Ascending aorta (tissue), 2 donors: Measurements from ENCODE around the gene PTPN12. TPM values are rescaled to one million over a fixed set of nuclear protein-coding genes. Genes with fewer than 3 reads are reported as not detected.
"Not testable (repeated sequence)": the region's sequence is repeated elsewhere in the genome, so short reads cannot be mapped to it uniquely, and the experiment has no call there.

Experiments
- DNase-seq, 2 donors: peaks; one replicate each; pipeline ENCODE4 v3.0.0-alpha.2; 2019; ENCODE audit warnings: low spot score in 2 of 2
- H3K27ac ChIP-seq, 2 donors: fragments of 200-600 bp; sonication (generic); one replicate each; pipeline ENCODE4 v1.5.1; 2016 to 2017; ENCODE audit warnings: mild to moderate bottlenecking in 1 of 2
- H3K27me3 ChIP-seq: fragments of 200-600 bp; sonication (generic); one replicate; pipeline ENCODE4 v1.5.1; 2017
- H3K36me3 ChIP-seq, 2 donors: fragments of 200-600 bp; sonication (generic); one replicate each; pipeline ENCODE4 v1.5.1; 2016
- H3K4me1 ChIP-seq, 2 donors: fragments of 200-600 bp; sonication (generic); one replicate each; pipeline ENCODE4 v1.5.1; 2016 to 2017; ENCODE audit warnings: mild to moderate bottlenecking in 1 of 2
- H3K4me3 ChIP-seq, 2 donors: fragments of 200-600 bp; sonication (generic); one replicate each; pipeline ENCODE4 v1.5.1; 2016 to 2017; ENCODE audit warnings: mild to moderate bottlenecking in 1 of 2
- H3K9me3 ChIP-seq, 2 donors: fragments of 200-600 bp; sonication (generic); one replicate each; pipeline ENCODE4 v1.5.1; 2016
- CTCF ChIP-seq, 3 experiments: fragments of 200-600 bp in 2 of 3; fragments of 450-650 bp in 1 of 3; sonication (generic) in 2 of 3; IDR thresholded peaks; one replicate each; pipeline ENCODE4 v1.5.1; 2016 to 2019; ENCODE audit warnings: antibody characterized with exemption in 3 of 3, mild to moderate bottlenecking in 1 of 3, moderate library complexity in 1 of 3
- intact Hi-C: fragments of 100-400 bp; cut with DNase I; formaldehyde crosslinking; loops from one replicate; pipeline ENCODE4 v1.15.1; 2023
- total RNA-seq: library from RNA; depleted of rRNA; stranded (reverse); fragments of >200 nt; gene quantifications from one replicate; pipeline ENCODE4 v1.1.0, GENCODE V29; 2016

PTPN12 gene
- total RNA-seq, 1 donor from 2014 or later = 57.4 TPM

- DNase-seq = no peak
- peaks cover 7 to 8% of the 10 kb centered on the region in 2 donors for H3K36me3 ChIP-seq
- H3K4me3 ChIP-seq = no peak overlapping the region
- peak overlapping the region in 1 of 2 donors; percentile 12 for H3K27ac ChIP-seq
- no peaks in the 10 kb centered on the region for H3K27me3 ChIP-seq
- H3K4me1 ChIP-seq = no peaks in the 10 kb centered on the region
- TF ChIP-seq CTCF (IDR thresholded peaks at IDR 0.05) = no peak
- intact Hi-C loops = no loop called here
- no peaks in the 10 kb centered on the region for H3K9me3 ChIP-seq
Measured at GRCh38 chr7:77649716-77650349, 112.7 kb downstream of the PTPN12 start.

GRCh38 chr7:77651575-77652162 is 114.6 kb downstream of the PTPN12 start:
- Histone ChIP-seq H3K36me3 (peaks cover 4 to 16% of the 10 kb centered on the region in 2 donors), H3K27ac (no peak overlapping the region), H3K27me3 (no peaks in the 10 kb centered on the region), H3K4me3 (no peak overlapping the region), H3K9me3 (no peaks in the 10 kb centered on the region), H3K4me1 (no peaks in the 10 kb centered on the region)
- peak; percentile 38 to 78 (median 55) for TF ChIP-seq CTCF (IDR thresholded peaks at IDR 0.05)
- no peak for DNase-seq
- intact Hi-C loops = loop anchor here (1.0 kb wide), 1 partner anchor 108 kb away; no protein-coding TSS in a partner anchor

- intact Hi-C loops = not testable (repeated sequence)
Measured at GRCh38 chr7:77652826-77653225, 115.7 kb downstream of the PTPN12 start.

GRCh38 chr7:77653572-77653971 is 116.5 kb downstream of the PTPN12 start:
- Histone ChIP-seq H3K9me3 (no peaks in the 10 kb centered on the region), H3K4me3 (no peak overlapping the region), H3K27me3 (no peaks in the 10 kb centered on the region), H3K27ac (no peak overlapping the region), H3K4me1 (no peaks in the 10 kb centered on the region), H3K36me3 (peaks cover 0 to 12% of the 10 kb centered on the region in 2 donors)
- no peak for DNase-seq
- intact Hi-C loops = no loop called here
- no peak for TF ChIP-seq CTCF (IDR thresholded peaks at IDR 0.05)

More at GRCh38 chr7:77652826-77653225, 115.7 kb downstream of the PTPN12 start:
- H3K9me3 ChIP-seq, H3K27ac ChIP-seq, H3K27me3 ChIP-seq, H3K4me3 ChIP-seq, H3K4me1 ChIP-seq: not testable (repeated sequence)
- peak in 1 of 2 donors; percentile 53 for DNase-seq
- H3K36me3 ChIP-seq = peaks cover 0 to 12% of the 10 kb centered on the region in 2 donors

- intact Hi-C loops = no loop called here
- no peak for DNase-seq
- Histone ChIP-seq H3K36me3 (peaks cover 0 to 20% of the 10 kb centered on the region in 2 donors), H3K27ac (no peak overlapping the region), H3K4me3 (no peak overlapping the region), H3K9me3 (no peaks in the 10 kb centered on the region), H3K4me1 (no peaks in the 10 kb centered on the region), H3K27me3 (no peaks in the 10 kb centered on the region)
- no peak for TF ChIP-seq CTCF (IDR thresholded peaks at IDR 0.05)
Measured at GRCh38 chr7:77655356-77655755, 118.3 kb downstream of the PTPN12 start.

GRCh38 chr7:77655836-77656455 is 118.9 kb downstream of the PTPN12 start:
- intact Hi-C loops = no loop called here
- no peak for DNase-seq
- no peak overlapping the region for H3K27ac ChIP-seq
- no peak for TF ChIP-seq CTCF (IDR thresholded peaks at IDR 0.05)
- H3K27me3 ChIP-seq = no peaks in the 10 kb centered on the region
- H3K9me3 ChIP-seq = no peaks in the 10 kb centered on the region
- no peak overlapping the region for H3K4me3 ChIP-seq
- peaks cover 0 to 20% of the 10 kb centered on the region in 2 donors for H3K36me3 ChIP-seq
- H3K4me1 ChIP-seq = no peaks in the 10 kb centered on the region
